Smooth muscle cell (in vitro differentiated cells): ENCODE measurements around the gene CLEC5A. TPM values are rescaled to one million over a fixed set of nuclear protein-coding genes. Genes with fewer than 3 reads are reported as not detected.

Experiments used
- DNase-seq: peaks from one replicate; lab custom pipeline; 2025; ENCODE audit not compliant: unreplicated experiment; lab: John Stamatoyannopoulos, UW
- H2AFZ ChIP-seq: fragments of 200-600 bp; sonication (generic); 2 replicates; pipeline ENCODE4 v1.6.0; 2016; ENCODE audit warnings: antibody characterized with exemption, low read depth, mild to moderate bottlenecking
- H3F3A ChIP-seq: fragments of 200-600 bp; sonication (generic); 2 replicates; pipeline ENCODE4 v1.6.0; 2017; ENCODE audit warnings: antibody characterized with exemption, low read depth
- H3K27ac ChIP-seq: fragments of 200-600 bp; sonication (generic); 2 replicates; pipeline ENCODE4 v1.5.1; 2016; ENCODE audit warnings: low read depth, mild to moderate bottlenecking
- H3K27me3 ChIP-seq: fragments of 200-600 bp; sonication (generic); 2 replicates; pipeline ENCODE4 v1.6.1; 2016; ENCODE audit warnings: low read depth, mild to moderate bottlenecking
- H3K36me3 ChIP-seq: fragments of 200-600 bp; sonication (generic); 2 replicates; pipeline ENCODE4 v1.5.1; 2016; ENCODE audit warnings: low read depth
- H3K4me1 ChIP-seq: fragments of 200-600 bp; sonication (generic); 2 replicates; pipeline ENCODE4 v1.5.1; 2016; ENCODE audit warnings: low read depth
- H3K4me2 ChIP-seq: fragments of 200-600 bp; sonication (generic); 2 replicates; pipeline ENCODE4 v1.6.0; 2016; ENCODE audit warnings: mild to moderate bottlenecking
- H3K4me3 ChIP-seq: fragments of 200-600 bp; sonication (generic); 2 replicates; pipeline ENCODE4 v1.5.1; 2016; ENCODE audit warnings: mild to moderate bottlenecking
- H3K79me2 ChIP-seq: fragments of 200-600 bp; sonication (generic); 2 replicates; pipeline ENCODE4 v1.6.0; 2016; ENCODE audit warnings: low read depth, mild to moderate bottlenecking
- H3K9ac ChIP-seq: fragments of 200-600 bp; sonication (generic); 2 replicates; pipeline ENCODE4 v1.6.0; 2016; ENCODE audit warnings: low read depth
- H3K9me3 ChIP-seq: fragments of 200-600 bp; sonication (generic); replicated peaks from 2 replicates; pipeline ENCODE4 v1.5.1; 2016; ENCODE audit warnings: low read depth
- H4K20me1 ChIP-seq: fragments of 200-600 bp; sonication (generic); 2 replicates; pipeline ENCODE4 v1.6.0; 2016; ENCODE audit warnings: low read depth
- WGBS: methylation state at CpG from one replicate; pipeline ENCODE4 v1.1.7; 2016; ENCODE audit warnings: low lambda C conversion rate; 5-methylcytosine and 5-hydroxymethylcytosine counted together
- polyA plus RNA-seq: library from polyadenylated mRNA; unstranded; fragments of >200 nt; fragmentation: Nextera tagmentation; extraction: Ambion mirVana; gene quantifications from 2 replicates; pipeline ENCODE4 v1.2.1, GENCODE V29; 2016
- total RNA-seq: library from RNA; depleted of rRNA; stranded (reverse); fragments of >200 nt; gene quantifications from 2 replicates; pipeline ENCODE4 v1.2.3, GENCODE V29; 2014
- TF ChIP-seq, protein P1 (sequence below): fragments of 200-600 bp; sonication (generic); IDR thresholded peaks from 2 replicates; pipeline ENCODE4 v1.5.1; 2017; ENCODE audit warnings: borderline replicate concordance, mild to moderate bottlenecking, antibody characterized with exemption; ENCODE audit not compliant: insufficient read depth, poor library complexity, severe bottlenecking

The CLEC5A gene
- total and polyA plus RNA-seq, 2 experiments from 2014 or later: not detected

DNA sequence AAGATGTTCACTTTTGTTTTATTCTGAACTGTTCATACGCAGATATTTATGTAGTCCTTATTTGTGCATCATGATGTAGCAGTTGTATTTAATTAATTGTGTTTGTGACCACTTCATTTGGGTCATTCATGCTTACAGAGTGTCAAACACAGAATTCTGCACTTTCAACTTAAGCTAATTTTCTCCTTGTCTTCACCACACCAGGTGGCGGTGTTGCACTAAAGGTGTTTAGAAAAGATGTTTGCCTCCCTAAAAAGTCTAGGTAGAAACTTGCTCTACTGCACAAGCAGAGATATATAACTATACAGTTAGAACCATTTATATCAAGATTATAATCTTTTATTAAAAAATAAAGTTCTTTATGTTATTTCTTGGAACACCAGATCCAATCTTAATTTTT is 28.1 kb upstream of the CLEC5A start:
- H3K27me3 ChIP-seq: no peaks in the 10 kb centered on the region
- WGBS: 54% methylated on average over 2 of the region's 2 CpGs
- no peaks in the 10 kb centered on the region for H3K9me3 ChIP-seq
- DNase-seq: no peak
- H3F3A ChIP-seq: no peaks in the 10 kb centered on the region
- no peaks in the 10 kb centered on the region for H3K79me2 ChIP-seq
- no peaks in the 10 kb centered on the region for H3K36me3 ChIP-seq
- H3K27ac ChIP-seq: no peak overlapping the region
- TF ChIP-seq, protein P1, sequence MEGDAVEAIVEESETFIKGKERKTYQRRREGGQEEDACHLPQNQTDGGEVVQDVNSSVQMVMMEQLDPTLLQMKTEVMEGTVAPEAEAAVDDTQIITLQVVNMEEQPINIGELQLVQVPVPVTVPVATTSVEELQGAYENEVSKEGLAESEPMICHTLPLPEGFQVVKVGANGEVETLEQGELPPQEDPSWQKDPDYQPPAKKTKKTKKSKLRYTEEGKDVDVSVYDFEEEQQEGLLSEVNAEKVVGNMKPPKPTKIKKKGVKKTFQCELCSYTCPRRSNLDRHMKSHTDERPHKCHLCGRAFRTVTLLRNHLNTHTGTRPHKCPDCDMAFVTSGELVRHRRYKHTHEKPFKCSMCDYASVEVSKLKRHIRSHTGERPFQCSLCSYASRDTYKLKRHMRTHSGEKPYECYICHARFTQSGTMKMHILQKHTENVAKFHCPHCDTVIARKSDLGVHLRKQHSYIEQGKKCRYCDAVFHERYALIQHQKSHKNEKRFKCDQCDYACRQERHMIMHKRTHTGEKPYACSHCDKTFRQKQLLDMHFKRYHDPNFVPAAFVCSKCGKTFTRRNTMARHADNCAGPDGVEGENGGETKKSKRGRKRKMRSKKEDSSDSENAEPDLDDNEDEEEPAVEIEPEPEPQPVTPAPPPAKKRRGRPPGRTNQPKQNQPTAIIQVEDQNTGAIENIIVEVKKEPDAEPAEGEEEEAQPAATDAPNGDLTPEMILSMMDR: peak; percentile 17
- no peaks in the 10 kb centered on the region for H3K4me1 ChIP-seq
- H3K4me2 ChIP-seq: no peak overlapping the region
- no peaks in the 10 kb centered on the region for H4K20me1 ChIP-seq
- no peak overlapping the region for H3K4me3 ChIP-seq
- no peak overlapping the region for H2AFZ ChIP-seq
- no peak overlapping the region for H3K9ac ChIP-seq

DNA sequence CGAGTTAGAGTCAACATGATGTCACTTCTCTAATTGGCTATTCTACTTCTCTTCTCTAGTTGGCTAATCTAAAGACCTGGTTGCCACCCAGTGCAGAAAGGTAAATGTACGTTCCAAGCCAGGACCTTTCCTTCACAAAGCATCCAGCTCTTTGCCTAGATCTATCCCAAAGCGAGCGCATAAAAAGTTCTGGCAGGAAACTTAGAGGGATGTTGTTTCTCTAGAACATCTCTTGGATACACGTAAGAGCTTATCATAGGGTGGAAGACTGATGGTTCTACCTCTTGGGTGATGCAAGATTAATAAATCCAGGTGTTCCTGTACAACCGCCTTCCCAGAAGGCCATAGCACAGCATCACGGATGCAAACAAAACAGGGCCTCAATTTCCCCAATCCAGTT is 26.9 kb upstream of the CLEC5A start, which contains the start of gene TAS2R38:
TSS of gene TAS2R38 (minus strand) at position 101 of the 400 bp plus-strand sequence. CDS start at position 17, 84 bp downstream.
- TF ChIP-seq, protein P1: no peak
- Histone ChIP-seq H3K9ac (no peak within 1 kb of the TSS), H3F3A (no peaks in the 10 kb centered on the region), H3K27ac (no peak within 1 kb of the TSS), H3K4me2 (no peak within 1 kb of the TSS), H3K27me3 (no peaks in the 10 kb centered on the region), H4K20me1 (no peaks in the 10 kb centered on the region), H3K4me3 (no peak within 1 kb of the TSS), H3K79me2 (no peaks in the 10 kb centered on the region), H3K4me1 (no peaks in the 10 kb centered on the region), H3K9me3 (no peaks in the 10 kb centered on the region), H2AFZ (no peak within 1 kb of the TSS), H3K36me3 (no peaks in the 10 kb centered on the region)
- WGBS: 89% methylated on average over 7 of the region's 7 CpGs
- no peak for DNase-seq

DNA sequence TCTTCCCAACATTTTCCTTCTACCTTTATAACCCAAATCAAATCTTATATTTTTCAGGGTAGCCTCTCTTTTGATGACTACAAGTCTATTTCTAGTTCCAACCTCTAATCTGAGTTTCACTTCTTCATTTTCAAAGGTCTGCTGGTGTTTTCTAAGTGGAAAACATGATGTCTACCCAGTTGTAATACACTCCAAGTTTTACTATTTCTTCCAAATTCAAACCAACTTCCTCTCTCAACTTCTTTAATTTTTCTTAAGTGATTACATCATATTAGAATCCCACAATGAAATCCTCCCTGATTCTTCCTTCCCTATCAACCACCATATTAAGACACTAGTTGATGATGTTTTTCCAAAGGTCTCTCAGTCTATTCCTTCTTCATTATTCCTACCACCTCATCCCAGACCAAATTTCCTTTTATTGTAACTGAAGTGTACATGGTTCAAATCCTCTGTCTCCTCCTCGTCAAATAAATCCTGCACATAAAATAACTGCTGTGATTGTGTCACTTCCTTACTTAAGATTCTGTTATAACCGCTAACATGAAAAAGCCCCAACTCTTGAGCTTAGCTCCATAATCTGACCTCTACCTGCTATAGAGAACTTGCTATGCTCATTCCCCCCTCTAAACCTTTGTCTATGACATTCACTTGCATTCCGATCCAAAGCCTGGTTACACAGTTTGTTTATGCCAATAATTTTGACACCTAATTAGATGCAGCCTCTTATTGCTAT is 14.1 kb upstream of the CLEC5A start:
- no peaks in the 10 kb centered on the region for H3K27me3 ChIP-seq
- H3K79me2 ChIP-seq: no peaks in the 10 kb centered on the region
- TF ChIP-seq, protein P1: no peak
- no peaks in the 10 kb centered on the region for H4K20me1 ChIP-seq
- H3K4me1 ChIP-seq: no peaks in the 10 kb centered on the region
- no peak overlapping the region for H2AFZ ChIP-seq
- H3K9ac ChIP-seq: no peak overlapping the region
- H3K9me3 ChIP-seq: no peaks in the 10 kb centered on the region
- H3K36me3 ChIP-seq: no peaks in the 10 kb centered on the region
- no peak overlapping the region for H3K27ac ChIP-seq
- no peaks in the 10 kb centered on the region for H3F3A ChIP-seq
- no peak overlapping the region for H3K4me2 ChIP-seq
- no peak overlapping the region for H3K4me3 ChIP-seq
- DNase-seq: no peak
- 88% methylated on average over 3 of the region's 3 CpGs for WGBS

DNA sequence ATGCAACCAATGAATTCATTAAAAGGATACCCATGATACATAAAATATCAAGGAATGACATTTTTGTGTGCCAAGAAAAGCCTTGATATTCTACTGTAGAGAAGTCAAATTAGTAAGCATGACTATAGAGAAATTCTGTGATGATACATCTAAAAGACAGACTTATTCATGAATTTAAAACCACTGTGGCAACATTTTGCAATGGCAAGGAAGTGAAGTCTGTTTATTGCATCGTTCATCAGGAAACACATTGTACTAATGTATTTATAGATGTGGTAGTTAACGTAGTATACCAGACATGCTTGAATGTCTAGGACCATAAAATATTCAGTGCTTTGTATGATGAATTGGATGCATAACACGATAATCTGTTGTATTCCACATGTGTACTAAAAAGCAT is 9.3 kb upstream of the CLEC5A start:
- H3K4me3 ChIP-seq: no peak overlapping the region
- H3K36me3 ChIP-seq: no peaks in the 10 kb centered on the region
- no peaks in the 10 kb centered on the region for H3K4me1 ChIP-seq
- DNase-seq: no peak
- H2AFZ ChIP-seq: no peak overlapping the region
- no peaks in the 10 kb centered on the region for H3K79me2 ChIP-seq
- H3K27me3 ChIP-seq: no peaks in the 10 kb centered on the region
- no peak overlapping the region for H3K4me2 ChIP-seq
- TF ChIP-seq, protein P1: no peak
- H3F3A ChIP-seq: no peaks in the 10 kb centered on the region
- H3K9ac ChIP-seq: no peak overlapping the region
- no peak overlapping the region for H3K27ac ChIP-seq
- WGBS: 83% methylated on average over 3 of the region's 3 CpGs
- no peaks in the 10 kb centered on the region for H3K9me3 ChIP-seq
- no peaks in the 10 kb centered on the region for H4K20me1 ChIP-seq
